OCI-LY7 (cell line): ENCODE data around the gene CACNA1B. TPM values are rescaled to one million over a fixed set of nuclear protein-coding genes. Genes with fewer than 3 reads are reported as not detected.

Source experiments
- BruUV-seq: library from RNA; stranded (reverse); fragments of 400-500 nt; replicated peaks from 2 replicates; lab custom pipeline; 2021; lab: Mats Ljungman, UMichigan
- CTCF ChIA-PET: fragments of 300-600 bp; sonication (Branson Sonifier 250); formaldehyde crosslinking; loops from one replicate; lab custom pipeline; 2022; ENCODE audit warnings: antibody characterized with exemption; ENCODE audit not compliant: unreplicated experiment; lab: Charles Lee
- POLR2A ChIA-PET: fragments of 300-600 bp; sonication (Branson Sonifier 250); formaldehyde crosslinking; loops from one replicate; lab custom pipeline; 2022; ENCODE audit warnings: antibody characterized with exemption; lab: Charles Lee
- DNase-seq: peaks from one replicate; pipeline ENCODE4 v3.0.0-alpha.2; 2015; ENCODE audit warnings: low spot score
- H2AFZ ChIP-seq: fragments of 200-600 bp; sonication (generic), shearing (Covaris generic); 2 replicates; pipeline ENCODE4 v1.6.1; 2014; ENCODE audit warnings: mild to moderate bottlenecking, antibody characterized with exemption, low read length, moderate library complexity
- H3K27ac ChIP-seq: fragments of 200-600 bp; sonication (generic); 2 replicates; pipeline ENCODE4 v1.5.1; 2014; ENCODE audit warnings: mixed run types, low read depth, mild to moderate bottlenecking, moderate library complexity, low read length, inconsistent platforms; ENCODE audit not compliant: poor library complexity, severe bottlenecking
- H3K36me3 ChIP-seq: fragments of 200-600 bp; sonication (generic); 2 replicates; pipeline ENCODE4 v1.6.1; 2014; ENCODE audit warnings: mild to moderate bottlenecking, antibody characterized with exemption, low read length, moderate library complexity, mixed read lengths; ENCODE audit not compliant: insufficient read depth
- H3K4me1 ChIP-seq: fragments of 200-600 bp; sonication (generic); 2 replicates; pipeline ENCODE4 v1.5.1; 2014; ENCODE audit warnings: mild to moderate bottlenecking, low read length; ENCODE audit not compliant: insufficient read depth, poor library complexity, severe bottlenecking
- H3K4me2 ChIP-seq: fragments of 200-600 bp; sonication (generic); 2 replicates; pipeline ENCODE4 v1.6.1; 2014; ENCODE audit warnings: mild to moderate bottlenecking, low read length
- H3K4me3 ChIP-seq: fragments of 200-600 bp; sonication (generic); 2 replicates; pipeline ENCODE4 v1.5.1; 2014; ENCODE audit warnings: mild to moderate bottlenecking, low read depth, low read length; ENCODE audit not compliant: poor library complexity, severe bottlenecking
- H3K79me2 ChIP-seq: fragments of 200-600 bp; sonication (generic); 2 replicates; pipeline ENCODE4 v1.6.1; 2016; ENCODE audit warnings: low read depth, mild to moderate bottlenecking, low read length, moderate library complexity, mixed read lengths; ENCODE audit not compliant: insufficient read depth
- H3K9me2 ChIP-seq: fragments of 200-600 bp; sonication (generic); 2 replicates; pipeline ENCODE4 v1.6.1; 2016; ENCODE audit warnings: mild to moderate bottlenecking, low read length, mixed read lengths; ENCODE audit not compliant: insufficient read depth
- H3K9me3 ChIP-seq: fragments of 200-600 bp; sonication (generic); 2 replicates; pipeline ENCODE4 v1.6.1; 2014; ENCODE audit warnings: mild to moderate bottlenecking, mixed run types, low read length, mixed read lengths
- H4K20me1 ChIP-seq: fragments of 200-600 bp; sonication (generic); 2 replicates; pipeline ENCODE4 v1.6.1; 2014; ENCODE audit warnings: mild to moderate bottlenecking, antibody characterized with exemption, low read length, moderate library complexity, mixed read lengths; ENCODE audit not compliant: insufficient read depth
- EZH2phosphoT487 ChIP-seq: fragments of 200-600 bp; sonication (generic); IDR thresholded peaks from 2 replicates; pipeline ENCODE4 v1.6.1; 2018; ENCODE audit warnings: low read depth, borderline replicate concordance, mild to moderate bottlenecking, mixed run types, antibody characterized with exemption, low read length, moderate library complexity, mixed read lengths
- intact Hi-C: fragments of 100-400 bp; cut with micrococcal nuclease; formaldehyde crosslinking; loops from one replicate; pipeline ENCODE4 v1.10.0; 2022; ENCODE audit not compliant: unreplicated experiment
- total RNA-seq, 2 experiments: library from RNA; depleted of rRNA in 1 of 2; stranded (reverse); fragments of >200 nt in 1 of 2; shearing (Covaris generic) in 1 of 2; gene quantifications; 2 replicates each; pipeline ENCODE4 v1.2.3, GENCODE V29; 2014 to 2022
- TF ChIP-seq, protein P1 (sequence below): fragments of 200-600 bp; sonication (generic); conservative IDR thresholded peaks from 2 replicates; pipeline ENCODE4 v1.5.1; 2014; ENCODE audit warnings: mild to moderate bottlenecking, antibody characterized with exemption, low read length, moderate library complexity, mixed read lengths

Gene CACNA1B
- total RNA-seq, 2 experiments from 2014 or later = not detected

- Histone ChIP-seq H2AFZ (no peak overlapping the region), H3K36me3 (no peaks in the 10 kb centered on the region), H3K79me2 (no peaks in the 10 kb centered on the region), H3K4me3 (no peak overlapping the region), H3K9me2 (no peaks in the 10 kb centered on the region), H3K4me1 (no peaks in the 10 kb centered on the region), H4K20me1 (no peaks in the 10 kb centered on the region), H3K4me2 (no peak overlapping the region), H3K9me3 (no peaks in the 10 kb centered on the region), H3K27ac (no peak overlapping the region)
- BruUV-seq = no TSS peak
- POLR2A ChIA-PET = no interaction called here
- intact Hi-C loops = no loop called here
- no peak for DNase-seq
- CTCF ChIA-PET = no interaction called here
- no peak for TF ChIP-seq EZH2phosphoT487
- TF ChIP-seq, protein P1, sequence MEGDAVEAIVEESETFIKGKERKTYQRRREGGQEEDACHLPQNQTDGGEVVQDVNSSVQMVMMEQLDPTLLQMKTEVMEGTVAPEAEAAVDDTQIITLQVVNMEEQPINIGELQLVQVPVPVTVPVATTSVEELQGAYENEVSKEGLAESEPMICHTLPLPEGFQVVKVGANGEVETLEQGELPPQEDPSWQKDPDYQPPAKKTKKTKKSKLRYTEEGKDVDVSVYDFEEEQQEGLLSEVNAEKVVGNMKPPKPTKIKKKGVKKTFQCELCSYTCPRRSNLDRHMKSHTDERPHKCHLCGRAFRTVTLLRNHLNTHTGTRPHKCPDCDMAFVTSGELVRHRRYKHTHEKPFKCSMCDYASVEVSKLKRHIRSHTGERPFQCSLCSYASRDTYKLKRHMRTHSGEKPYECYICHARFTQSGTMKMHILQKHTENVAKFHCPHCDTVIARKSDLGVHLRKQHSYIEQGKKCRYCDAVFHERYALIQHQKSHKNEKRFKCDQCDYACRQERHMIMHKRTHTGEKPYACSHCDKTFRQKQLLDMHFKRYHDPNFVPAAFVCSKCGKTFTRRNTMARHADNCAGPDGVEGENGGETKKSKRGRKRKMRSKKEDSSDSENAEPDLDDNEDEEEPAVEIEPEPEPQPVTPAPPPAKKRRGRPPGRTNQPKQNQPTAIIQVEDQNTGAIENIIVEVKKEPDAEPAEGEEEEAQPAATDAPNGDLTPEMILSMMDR = no peak
Measured at GRCh38 chr9:138038244-138038671, 160.7 kb downstream of the CACNA1B start.

DNA sequence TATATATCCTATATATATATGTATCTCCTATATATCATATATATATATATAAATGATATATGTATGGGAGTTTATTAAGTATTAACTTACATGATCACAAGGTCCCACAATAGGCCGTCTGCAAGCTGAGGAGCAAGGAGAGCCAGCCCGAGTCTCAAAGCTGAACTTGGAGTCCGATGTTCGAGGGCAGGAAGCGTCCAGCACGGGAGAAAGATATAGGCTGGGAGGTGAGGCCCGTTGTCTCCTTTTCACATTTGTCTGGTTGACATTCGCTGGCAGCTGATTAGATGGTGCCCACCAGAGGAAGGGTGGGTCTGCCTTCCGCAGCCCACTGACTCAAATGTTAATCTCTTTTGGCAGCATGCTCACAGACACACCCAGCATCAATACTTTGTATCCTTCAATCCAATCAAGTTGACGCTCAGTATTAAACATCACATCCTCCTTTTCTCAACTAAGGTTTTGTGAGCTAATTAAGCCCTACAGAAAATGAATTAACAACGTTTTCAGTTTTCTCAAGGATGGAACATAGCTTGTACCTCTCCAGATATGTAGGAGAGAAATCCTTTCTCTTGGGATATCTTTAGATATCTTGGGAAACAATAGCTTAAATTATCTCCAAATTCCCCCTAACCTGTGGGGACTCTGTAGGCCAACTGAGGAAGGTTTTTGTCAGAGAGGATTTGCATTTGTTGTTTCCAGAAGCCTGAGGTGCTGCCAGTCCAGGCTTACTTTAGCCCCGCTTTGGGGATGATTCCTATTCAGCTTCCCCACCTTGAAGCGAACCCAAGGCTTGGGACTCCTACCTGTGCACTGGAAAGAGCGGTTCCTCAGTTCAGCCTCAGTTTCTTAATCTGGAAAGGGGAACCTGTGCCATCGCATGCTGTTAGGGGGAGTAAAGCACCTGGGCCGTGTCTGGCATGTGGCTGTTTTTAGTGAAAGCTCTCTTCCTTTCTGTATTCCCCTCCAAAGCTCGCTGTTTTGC lies 163.2 kb downstream of the CACNA1B start:
- CTCF ChIA-PET = no interaction called here

More for the DNA sequence above, 163.2 kb downstream of the CACNA1B start:
- H3K9me2 ChIP-seq = no peaks in the 10 kb centered on the region
- H4K20me1 ChIP-seq = no peaks in the 10 kb centered on the region
- no peaks in the 10 kb centered on the region for H3K36me3 ChIP-seq
- POLR2A ChIA-PET = no interaction called here
- TF ChIP-seq, protein P1 = no peak
- TF ChIP-seq EZH2phosphoT487 = no peak
- H3K79me2 ChIP-seq = no peaks in the 10 kb centered on the region
- no peak overlapping the region for H3K4me3 ChIP-seq
- H3K9me3 ChIP-seq = no peaks in the 10 kb centered on the region
- DNase-seq = no peak
- intact Hi-C loops = no loop called here
- no TSS peak for BruUV-seq
- H3K27ac ChIP-seq = no peak overlapping the region
- no peak overlapping the region for H2AFZ ChIP-seq
- no peak overlapping the region for H3K4me2 ChIP-seq
- H3K4me1 ChIP-seq = no peaks in the 10 kb centered on the region
